GM19025 (cell line): ENCODE results near the gene VSTM4.

Experiments used
- ATAC-seq: cut with Tn5 transposase; IDR thresholded peaks from one replicate; pipeline ENCODE4 v1.9.1; 2021; ENCODE audit warnings: mild to moderate bottlenecking, low read depth, moderate library complexity; ENCODE audit not compliant: unreplicated experiment

Gene VSTM4, protein sequence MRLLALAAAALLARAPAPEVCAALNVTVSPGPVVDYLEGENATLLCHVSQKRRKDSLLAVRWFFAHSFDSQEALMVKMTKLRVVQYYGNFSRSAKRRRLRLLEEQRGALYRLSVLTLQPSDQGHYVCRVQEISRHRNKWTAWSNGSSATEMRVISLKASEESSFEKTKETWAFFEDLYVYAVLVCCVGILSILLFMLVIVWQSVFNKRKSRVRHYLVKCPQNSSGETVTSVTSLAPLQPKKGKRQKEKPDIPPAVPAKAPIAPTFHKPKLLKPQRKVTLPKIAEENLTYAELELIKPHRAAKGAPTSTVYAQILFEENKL

DNA sequence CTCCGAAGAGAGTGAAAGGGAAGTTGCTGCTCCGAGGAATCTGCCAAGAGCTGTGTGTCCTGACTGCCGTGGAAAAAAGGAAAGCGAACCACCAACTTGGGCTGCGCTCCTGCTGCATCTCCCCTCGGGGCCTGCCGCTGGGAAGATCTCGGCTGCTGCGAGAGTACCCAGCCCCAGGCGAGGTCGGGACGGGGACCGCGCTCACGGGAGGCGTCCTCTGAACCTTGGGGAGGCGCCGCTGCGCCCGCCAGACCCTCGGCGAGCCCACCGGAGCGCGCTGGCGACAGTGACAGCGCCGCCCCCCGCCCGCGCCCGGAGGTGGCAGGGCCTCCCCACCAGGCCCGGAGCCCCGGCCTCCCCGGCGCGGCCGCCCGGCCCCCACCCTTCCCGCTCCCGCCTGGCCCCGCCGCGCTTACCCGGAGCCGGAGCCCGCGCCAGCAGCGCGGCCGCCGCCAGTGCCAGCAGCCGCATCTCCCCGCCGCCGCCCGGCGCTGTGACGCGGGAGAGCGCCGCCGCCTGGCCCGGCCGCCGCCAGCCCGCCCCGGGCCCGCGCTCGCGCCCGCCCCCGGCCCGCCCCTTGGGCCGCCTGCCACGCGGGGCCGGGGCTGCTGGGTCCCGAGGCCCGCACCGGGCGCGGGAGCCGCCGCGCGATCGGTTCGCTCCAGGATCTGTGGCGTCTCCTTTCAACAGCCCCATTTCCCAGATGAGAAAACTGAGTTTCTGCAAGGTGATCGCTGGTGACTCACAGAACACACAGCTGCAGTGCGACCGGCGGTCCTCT lies at the start of gene VSTM4:
VSTM4 (minus strand) TSS at position 508 of the 781 bp plus-strand sequence; CDS start at position 471, 37 bp downstream.
- peak; percentile 46 for ATAC-seq

DNA sequence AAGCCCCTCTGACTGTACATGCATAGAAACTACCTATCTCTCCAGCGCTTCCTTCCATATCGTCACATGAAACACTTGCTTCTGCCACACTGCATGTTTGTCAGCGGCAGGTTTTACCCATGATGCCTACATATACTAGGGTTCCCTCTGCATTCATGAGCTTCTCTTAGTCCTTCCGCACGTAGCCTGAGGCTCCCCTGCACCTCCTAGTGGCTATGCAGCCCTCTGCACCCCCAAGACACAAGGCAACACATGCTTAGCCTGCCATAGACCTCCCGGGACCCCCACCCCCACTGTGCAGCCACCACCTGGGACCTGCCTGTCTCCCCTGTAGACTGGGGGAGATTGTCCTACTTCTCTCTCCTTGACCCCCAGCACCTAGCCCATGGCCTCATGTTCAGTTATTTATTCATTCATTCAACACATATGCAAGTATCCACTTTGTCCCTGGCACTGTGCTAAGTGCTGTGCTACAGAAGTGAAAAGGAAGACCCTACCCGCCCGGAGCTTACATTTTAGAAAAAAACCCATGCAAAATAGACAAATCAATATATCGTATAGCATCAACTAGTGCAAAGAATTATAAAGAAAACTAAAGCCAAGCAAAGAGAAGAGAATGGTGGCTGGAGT lies 49.4 kb upstream of the VSTM4 start:
- peak; percentile 72 for ATAC-seq

DNA sequence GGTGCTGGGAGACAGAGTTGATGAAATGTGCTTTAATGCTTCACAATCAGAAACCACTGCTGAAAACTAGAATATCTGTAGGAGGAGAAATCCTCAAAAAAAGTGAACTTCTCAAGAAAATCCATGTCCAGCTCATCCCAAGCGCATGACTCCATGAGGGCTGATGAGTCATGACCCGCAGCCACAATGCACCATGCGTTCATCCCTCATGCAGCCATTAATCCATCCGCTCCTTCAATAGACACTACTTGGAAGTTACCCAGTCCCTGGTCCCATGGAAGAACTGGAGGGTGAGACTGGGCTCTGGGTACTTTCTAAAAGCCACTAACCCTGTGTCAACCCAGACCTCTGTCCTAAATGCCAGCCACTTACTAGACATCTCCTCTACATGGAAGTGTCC lies 48.4 kb upstream of the VSTM4 start:
- ATAC-seq: no peak

DNA sequence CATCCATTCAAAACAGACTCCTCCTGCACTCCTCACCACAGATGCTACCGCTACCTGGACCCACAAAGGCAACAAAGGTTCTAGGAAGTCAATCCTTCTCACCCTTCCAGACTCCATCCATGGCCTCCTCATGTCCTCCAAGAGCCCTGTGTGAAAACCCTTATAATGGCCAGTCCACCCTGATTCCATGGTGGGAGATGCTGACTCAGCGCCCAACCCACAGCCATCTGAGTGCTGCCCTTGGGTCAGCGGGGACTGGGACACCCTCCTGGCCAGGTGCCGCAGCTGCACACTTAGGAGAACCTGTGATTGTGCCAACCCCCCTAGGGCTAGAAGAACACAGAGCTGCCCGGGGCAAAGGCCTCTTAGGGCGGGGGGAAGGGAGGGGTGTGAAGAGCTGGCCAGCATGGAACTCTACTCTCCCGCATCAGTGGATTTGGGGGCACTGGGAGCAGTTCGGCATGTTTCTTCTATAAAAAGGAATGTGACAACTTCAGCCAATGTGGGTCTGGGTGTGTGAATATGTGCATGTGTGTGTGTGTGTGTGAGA lies 47.5 kb upstream of the VSTM4 start:
- ATAC-seq: no peak

DNA sequence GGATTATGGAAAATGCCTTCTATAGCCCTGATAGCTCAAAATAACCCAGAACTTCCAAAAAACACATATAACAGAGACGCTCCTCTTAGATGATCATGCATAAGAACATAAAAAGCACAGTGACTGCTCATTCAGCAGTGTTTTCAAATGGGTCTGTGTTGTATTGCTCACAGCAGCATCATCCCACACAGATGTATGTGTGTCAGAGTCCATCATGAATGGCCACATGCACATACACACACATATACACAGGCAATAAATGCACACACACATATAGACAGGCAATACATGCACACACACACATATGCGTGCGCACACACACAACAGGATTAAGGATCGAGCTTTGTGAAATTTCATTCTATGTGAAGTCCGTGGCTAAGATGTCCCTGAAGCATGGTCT lies 46.7 kb upstream of the VSTM4 start:
- ATAC-seq: no peak

DNA sequence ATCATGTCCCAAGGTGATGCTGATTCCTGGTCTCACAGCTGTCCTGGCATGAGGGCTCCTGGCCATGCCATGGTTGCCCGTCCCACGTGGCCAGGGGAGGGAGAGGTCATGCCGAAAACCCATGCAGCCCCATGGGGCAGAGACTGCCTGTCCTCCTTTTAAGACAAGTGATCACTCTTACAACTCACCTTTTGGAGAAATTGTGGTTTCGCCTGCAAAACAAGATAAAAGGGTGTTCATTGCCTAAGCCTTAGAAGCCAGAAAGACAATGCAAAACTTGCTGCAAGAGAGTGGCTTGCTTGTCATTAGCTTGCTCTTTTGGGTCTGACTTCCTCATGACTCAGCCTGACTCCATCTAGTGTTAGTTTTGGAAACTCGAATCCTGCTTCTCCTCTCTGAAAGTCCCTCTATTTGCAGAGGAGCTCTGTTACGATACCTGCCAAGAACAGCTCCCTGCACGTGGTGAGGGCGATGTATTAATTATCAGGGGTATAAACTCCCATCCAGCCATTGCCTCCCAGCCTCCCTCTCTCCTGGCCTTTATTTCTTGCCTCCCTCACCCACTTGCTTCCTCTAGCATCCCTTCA lies 46.2 kb upstream of the VSTM4 start:
- no peak for ATAC-seq

DNA sequence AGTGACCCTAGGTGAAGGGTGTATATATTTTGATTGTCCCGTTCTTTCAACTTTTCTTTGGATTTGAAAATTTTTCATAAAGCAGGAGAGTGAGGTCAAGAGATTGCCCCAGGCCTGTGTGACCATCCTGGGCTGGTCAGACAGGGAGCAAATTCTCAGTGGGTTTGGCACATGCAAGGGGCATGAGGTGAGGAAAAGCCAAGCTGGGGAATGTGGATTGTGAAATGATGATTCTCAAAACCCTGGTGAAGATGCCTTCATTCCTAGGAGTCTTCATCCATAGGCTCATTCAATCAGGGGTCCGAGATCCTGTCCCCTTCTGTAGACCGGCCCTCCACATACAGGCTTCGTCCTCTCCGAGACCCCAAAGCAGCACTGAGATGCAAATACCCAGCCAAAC lies 45.5 kb upstream of the VSTM4 start:
- ATAC-seq: no peak

DNA sequence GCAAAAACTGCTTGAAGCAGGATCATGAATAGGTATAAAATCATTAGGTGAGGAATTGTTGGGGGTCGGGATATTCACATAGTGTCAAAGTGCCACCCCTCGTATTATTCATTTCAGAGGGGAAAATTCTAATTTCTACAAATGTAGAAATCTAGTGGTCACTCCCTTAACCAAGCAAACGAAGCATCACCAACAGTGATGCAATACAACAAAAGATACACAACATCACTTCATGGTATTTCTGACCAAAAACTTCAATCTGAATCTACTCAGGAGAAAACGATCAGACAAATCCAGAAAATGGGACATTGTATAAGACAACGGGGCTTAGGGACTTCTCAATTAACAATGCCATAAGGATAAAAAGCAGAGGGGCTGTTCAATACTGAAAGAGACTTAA lies 44.8 kb upstream of the VSTM4 start:
- ATAC-seq: no peak

DNA sequence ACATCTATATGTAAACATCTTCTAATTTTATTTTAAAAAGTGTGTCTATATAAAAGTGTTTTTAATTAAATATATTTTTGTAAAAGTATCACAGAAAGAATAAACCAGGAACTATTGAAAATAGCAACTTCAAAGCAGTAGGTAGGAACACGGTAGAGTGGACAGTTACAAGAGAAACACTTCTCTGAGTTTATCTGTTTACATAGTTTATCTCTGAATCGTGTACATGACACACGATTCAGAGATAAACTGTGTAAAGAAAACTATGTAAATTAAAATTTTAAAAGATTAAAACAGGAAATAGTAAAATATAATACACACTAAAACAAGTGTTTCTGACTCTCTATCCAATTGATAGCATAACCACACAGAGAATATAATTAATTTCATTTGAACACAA lies 43.6 kb upstream of the VSTM4 start:
- ATAC-seq: no peak

DNA sequence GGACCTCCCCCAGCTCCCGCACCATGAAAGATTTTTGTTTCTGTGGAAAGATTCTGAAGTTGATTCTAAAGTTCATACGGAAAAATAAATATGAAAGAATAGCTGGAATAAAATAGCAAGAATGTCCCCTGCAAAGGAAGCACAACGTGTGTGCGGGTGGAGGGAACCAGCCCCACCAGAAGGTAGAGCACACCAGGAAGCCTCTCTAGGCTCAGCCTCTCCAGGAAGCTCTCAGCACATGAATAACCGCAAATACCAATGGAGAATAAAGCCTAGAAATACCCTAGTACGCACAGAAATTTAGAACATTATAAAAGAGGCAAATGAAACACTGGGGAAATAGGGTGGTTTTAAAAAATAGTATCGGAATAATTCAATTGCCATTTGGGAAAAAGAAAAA lies 43.1 kb upstream of the VSTM4 start:
- no peak for ATAC-seq

DNA sequence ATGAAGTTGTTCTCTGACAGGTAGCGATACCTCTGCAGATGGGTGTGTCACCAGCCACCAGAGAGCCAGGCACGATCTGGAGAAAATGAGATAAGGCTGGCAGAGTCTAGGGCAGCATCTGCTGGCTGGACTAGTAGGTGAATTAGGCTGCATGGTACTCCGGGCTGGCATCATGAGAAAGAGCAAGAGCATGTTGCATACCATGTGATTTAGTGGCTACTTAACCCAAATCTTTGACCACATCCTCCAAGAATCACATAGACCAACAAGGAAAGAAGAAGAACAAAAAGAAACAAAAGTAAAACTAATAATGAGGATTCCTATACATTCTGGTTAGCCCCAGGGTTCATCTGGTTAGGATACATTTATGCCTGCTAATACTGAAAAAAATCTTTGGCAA lies 41.9 kb upstream of the VSTM4 start:
- ATAC-seq: no peak

DNA sequence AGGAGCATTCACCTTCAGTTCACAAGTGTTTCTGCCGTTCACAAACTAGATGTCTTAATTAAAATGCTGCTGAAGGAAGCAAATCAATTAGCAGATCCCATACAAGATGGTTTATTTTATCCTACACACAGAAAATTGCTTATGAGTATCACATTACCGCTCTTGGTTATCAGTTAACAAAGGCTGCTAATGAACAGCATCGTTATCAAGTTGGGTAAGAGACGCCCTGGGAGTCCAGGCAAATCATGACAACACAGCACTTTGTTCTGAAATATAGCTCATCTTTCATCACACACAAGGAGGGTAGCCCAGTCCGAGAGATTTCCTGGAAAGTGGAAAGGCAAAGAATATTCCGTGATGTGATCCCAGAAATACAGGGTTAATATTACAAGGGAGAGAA lies 39.3 kb upstream of the VSTM4 start:
- ATAC-seq: no peak

DNA sequence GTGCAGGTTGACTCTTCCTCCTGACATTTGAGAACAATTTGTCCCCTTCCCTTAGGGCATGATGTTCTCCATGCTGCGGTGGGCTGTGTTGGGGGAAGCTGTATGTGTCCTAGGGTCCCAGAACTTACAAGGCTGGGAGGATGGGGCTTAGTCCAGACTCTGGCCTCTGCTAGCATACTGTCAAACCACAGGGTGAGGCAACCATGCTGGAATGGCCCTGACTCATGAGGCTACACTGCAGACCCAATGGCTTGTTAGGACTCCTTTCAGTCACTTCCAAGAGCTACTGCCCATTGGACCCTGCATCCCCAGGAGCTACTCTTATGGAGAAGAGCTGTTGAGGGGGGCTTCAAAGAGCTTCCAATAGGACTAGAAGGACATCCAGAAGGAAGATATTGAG lies 38.6 kb upstream of the VSTM4 start:
- no peak for ATAC-seq

DNA sequence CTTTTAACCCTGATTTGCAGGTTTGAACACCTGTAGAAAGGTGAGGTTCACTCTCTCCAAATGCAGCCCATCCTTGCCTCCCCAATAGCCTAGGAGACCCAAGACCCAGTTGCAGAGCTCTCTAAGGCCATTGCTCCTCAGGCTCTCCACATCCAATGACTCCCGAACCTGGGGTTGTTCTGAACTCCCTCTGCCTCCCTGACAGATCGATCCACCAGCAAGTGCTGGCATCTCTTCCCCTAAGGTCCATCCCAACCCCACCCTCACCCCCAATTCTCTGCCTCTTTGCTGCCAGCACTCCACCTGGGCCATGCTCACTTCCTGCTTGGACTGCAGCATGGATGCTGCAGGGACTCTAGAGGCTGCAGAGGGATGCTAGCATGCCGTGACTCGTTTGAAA lies 37.8 kb upstream of the VSTM4 start:
- ATAC-seq: no peak

DNA sequence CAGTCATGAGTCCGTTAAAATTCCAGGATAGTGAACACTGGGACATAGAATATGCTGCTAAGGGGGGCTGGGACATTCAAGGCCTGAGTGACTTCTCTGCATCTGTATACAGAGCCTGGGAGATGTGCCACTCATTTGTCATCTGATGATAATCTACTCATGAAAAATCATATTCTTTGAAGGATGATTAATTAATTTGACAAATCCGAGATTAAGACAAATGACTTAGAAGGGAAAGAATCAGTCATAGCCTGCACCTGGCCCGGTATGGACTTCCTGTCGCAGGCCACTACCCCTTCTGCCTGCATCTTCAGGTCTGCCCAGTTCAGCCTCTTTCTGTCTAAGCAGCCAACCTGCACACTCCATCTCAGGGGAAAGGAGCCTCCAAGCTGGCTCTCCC lies 37.3 kb upstream of the VSTM4 start:
- ATAC-seq: no peak

DNA sequence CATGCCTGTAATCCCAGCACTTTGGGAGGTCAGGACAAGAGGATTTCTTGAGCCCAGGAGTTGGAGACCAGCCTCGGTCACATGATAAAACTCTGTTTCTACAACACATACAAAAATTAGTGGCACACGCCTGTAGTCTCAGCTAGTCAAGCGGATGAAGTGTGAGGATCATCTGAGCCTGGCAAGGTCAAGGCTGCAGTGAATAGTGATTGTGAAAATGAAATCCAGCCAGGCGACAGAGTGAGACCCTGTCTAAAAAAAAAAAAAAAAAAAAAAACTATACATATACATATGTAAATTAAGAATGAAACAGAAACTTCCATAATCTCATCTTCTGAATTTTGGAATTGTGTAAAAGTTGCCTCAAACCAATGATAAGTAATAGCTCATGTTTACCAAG lies 36.7 kb upstream of the VSTM4 start:
- no peak for ATAC-seq

DNA sequence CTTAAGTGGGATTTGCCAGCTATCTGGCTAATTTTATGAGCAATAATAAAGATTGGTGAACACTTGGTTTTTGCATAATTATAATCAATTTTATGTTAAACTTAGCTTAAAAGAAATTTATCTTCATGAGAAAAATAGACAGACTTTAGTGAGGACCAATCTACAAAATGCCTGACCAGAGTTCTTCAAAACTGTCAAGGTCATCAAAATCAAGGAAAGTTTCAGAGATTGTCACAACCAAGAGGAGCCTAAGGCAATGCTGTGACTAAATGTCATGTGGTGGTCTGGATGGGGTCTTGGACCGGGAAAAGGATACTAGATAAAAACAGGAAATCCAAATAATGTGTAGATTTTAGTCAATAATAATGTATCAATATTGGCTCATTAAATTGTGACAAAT lies 36.2 kb upstream of the VSTM4 start:
- ATAC-seq: no peak

DNA sequence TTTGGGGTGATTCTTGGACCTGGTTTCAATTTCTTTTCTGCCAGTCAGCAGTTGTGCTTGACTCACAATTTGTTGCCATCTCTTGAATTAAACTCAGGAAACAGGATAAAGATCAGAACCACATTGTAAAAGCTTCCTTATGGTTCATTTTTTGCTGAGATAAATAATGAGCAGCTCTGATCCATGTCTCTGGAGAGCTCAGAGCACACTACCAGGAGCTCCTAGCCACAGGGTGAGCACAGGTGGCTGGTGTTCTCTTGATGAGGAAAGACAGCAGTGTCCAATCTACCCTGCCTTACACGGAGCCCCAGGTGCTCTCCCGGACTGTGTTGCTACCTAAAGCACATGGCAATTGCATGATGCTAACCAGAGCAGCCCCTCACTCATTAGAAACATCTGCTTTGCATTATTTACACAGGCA lies 35.7 kb upstream of the VSTM4 start:
- no peak for ATAC-seq

DNA sequence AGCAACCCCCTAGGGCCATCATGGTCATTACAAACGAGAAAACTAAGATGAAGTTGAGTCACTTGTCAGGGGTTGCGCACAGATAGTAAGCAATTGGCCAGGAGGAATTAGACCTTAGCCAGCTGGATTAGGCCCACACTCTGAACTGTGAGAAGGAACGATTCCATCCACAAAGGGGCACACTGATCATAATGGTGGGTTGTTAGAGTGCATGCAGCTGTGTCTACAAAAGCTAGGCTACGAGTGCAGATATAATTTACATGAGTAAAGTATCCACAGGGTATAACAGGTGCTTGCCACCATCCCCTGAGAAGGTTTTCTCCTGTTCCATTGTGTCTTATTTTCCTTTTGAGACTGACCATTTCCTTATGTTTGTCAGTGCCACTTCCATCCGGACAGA lies 35.1 kb upstream of the VSTM4 start:
- ATAC-seq: no peak

DNA sequence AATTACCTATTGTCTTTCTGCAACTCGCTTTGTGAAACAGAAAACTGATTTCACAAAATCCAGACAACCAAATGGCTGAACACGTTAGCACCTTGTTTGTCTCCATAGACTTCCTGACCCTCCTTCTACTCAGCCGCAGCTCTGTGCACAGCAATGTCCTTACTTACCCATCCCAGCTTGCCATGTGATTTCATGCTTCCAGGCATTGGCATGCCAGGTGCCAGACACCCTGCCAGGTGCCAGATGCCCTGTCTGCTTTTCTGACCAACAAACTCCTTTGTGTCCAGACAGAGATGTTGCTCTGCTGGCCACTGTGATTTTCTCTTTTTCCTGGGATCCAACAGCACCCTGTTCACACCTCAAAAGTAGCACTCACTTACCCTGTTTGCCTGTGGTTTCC lies 34.6 kb upstream of the VSTM4 start:
- ATAC-seq: no peak
